Measurements from ENCODE around the gene WDTC1. TPM values are rescaled to one million over a fixed set of nuclear protein-coding genes. Genes with fewer than 3 reads are reported as not detected.
"Not testable (repeated sequence)": the region's sequence is repeated elsewhere in the genome, so short reads cannot be mapped to it uniquely, and the experiment has no call there.

WDTC1 gene, protein sequence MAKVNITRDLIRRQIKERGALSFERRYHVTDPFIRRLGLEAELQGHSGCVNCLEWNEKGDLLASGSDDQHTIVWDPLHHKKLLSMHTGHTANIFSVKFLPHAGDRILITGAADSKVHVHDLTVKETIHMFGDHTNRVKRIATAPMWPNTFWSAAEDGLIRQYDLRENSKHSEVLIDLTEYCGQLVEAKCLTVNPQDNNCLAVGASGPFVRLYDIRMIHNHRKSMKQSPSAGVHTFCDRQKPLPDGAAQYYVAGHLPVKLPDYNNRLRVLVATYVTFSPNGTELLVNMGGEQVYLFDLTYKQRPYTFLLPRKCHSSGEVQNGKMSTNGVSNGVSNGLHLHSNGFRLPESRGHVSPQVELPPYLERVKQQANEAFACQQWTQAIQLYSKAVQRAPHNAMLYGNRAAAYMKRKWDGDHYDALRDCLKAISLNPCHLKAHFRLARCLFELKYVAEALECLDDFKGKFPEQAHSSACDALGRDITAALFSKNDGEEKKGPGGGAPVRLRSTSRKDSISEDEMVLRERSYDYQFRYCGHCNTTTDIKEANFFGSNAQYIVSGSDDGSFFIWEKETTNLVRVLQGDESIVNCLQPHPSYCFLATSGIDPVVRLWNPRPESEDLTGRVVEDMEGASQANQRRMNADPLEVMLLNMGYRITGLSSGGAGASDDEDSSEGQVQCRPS
- polyA plus RNA-seq (2013, experiment 1 of 2), result 14.6 TPM
- 17.8 TPM for polyA plus RNA-seq (2013, experiment 2 of 2)

DNA sequence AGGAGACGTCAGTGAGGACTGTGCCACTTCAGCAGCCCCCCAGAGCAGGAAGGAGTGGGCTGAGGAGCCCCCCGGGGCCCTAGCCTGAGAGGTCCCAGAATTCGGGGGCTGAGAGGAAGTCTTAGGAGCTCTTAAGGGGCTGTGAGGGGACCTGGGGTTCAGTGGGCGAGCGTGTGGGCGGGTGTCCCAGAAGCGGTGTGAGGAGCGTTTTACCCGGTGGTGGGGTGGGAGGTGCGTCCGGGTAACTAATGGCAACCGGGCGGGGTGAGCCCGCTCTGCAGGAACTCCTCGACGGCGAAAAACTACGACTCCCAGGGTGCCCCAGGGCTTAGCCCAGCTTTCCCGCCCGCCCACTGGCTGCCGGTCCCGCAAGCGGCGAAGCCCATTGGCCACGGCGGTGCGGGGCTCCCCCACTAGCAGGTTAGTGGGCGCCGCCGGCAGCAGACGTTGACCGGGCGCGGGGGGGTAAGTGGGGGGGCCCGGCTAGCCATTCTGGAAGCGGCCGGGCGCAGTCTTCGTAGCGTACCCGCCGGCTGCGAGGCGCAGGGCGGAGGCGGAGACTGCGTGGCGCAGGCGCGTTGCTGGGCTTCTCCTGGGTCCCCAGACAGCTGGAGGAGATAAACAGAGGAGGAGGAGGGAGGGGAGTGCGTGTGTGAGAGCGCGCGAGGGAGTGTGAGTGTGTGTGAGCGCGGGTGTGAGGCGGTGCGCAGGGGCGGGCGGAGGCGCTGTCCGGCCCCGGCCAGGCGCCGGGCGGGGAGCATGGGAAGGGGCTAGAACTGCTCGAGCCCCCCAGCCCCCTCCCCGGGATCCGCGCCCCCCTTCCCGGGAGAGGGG is at the start of gene WDTC1:
Gene WDTC1 (plus strand): TSS at position 584 of the 834 bp plus-strand sequence. CDS start 26,423 bp downstream, outside the sequence.
- Histone ChIP-seq H3K9ac (ENCODE audit: low read depth, low read length) (no peak within 1 kb of the TSS), H3K27ac (ENCODE audit: low read depth, low read length) (no peak within 1 kb of the TSS), H3K4me3 (ENCODE audit: low read length) (peak within 1 kb of the TSS; percentile 80), H3K27me3 (ENCODE audit: insufficient read depth, low read length) (no peaks in the 10 kb centered on the region), H3K4me1 (ENCODE audit: insufficient read depth, low read length) (peaks cover 13% of the 10 kb centered on the region), H3K9me3 (ENCODE audit: insufficient read depth, low read depth, low read length) (no peaks in the 10 kb centered on the region), H3K36me3 (ENCODE audit: insufficient read depth, low read length) (no peaks in the 10 kb centered on the region)
- 2% methylated on average over 69 of the region's 71 CpGs for WGBS

DNA sequence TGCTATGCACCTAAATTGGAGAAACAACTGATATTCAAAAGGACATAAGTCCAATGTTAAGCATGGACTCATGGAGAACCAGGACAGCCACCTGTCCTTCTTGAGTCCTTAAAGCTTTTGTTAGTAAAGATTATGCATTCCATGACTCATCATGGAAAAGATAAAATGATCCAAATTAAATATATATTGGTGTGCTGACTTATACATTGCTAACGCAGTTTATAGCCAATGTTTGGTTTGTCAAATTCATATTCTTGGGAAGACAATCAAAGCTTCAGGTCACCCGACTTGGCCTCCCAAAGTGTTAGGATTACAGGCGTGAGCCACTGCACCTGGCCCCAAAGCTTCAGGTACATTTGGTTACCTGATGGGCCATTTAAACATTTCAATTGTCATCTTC is 49.8 kb upstream of the WDTC1 start:
- not testable (repeated sequence) for H3K36me3 ChIP-seq (ENCODE audit: insufficient read depth, low read length); H3K4me1 ChIP-seq (ENCODE audit: insufficient read depth, low read length); H3K27ac ChIP-seq (ENCODE audit: low read depth, low read length); H3K4me3 ChIP-seq (ENCODE audit: low read length); H3K27me3 ChIP-seq (ENCODE audit: insufficient read depth, low read length); H3K9ac ChIP-seq (ENCODE audit: low read depth, low read length)
- peaks cover 42% of the 10 kb centered on the region for H3K9me3 ChIP-seq (ENCODE audit: insufficient read depth, low read depth, low read length)
- WGBS, result 88% methylated on average over 3 of the region's 3 CpGs

DNA sequence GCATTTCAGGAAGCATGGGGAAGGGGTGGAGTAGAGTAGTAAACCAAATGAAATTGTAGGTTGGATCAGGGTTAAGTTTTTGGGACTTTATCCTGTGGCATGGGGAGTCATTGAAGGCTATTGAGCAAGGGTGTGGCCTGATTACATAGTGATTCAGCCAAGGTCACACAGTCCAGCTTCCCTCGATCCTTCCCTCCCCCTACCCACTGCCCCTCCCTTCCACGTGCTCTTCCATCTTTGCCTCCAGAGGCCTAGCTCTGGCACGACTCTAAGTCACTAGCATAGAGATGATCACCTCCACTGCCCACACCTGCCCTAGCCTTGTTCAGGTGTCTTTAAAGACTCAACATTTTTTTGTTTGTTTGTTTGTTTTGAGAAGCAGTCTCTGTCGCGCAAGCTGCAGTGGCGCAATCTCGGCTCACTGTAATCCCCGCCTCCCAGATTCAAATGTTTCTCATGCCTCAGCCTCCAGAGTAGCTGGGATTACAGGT is 42.3 kb upstream of the WDTC1 start:
- 88% methylated on average over 8 of the region's 8 CpGs for WGBS
- Histone ChIP-seq H3K4me3 (ENCODE audit: low read length) (no peak overlapping the region), H3K27ac (ENCODE audit: low read depth, low read length) (no peak overlapping the region), H3K9me3 (ENCODE audit: insufficient read depth, low read depth, low read length) (no peaks in the 10 kb centered on the region), H3K9ac (ENCODE audit: low read depth, low read length) (no peak overlapping the region), H3K27me3 (ENCODE audit: insufficient read depth, low read length) (no peaks in the 10 kb centered on the region), H3K36me3 (ENCODE audit: insufficient read depth, low read length) (no peaks in the 10 kb centered on the region), H3K4me1 (ENCODE audit: insufficient read depth, low read length) (no peaks in the 10 kb centered on the region)

DNA sequence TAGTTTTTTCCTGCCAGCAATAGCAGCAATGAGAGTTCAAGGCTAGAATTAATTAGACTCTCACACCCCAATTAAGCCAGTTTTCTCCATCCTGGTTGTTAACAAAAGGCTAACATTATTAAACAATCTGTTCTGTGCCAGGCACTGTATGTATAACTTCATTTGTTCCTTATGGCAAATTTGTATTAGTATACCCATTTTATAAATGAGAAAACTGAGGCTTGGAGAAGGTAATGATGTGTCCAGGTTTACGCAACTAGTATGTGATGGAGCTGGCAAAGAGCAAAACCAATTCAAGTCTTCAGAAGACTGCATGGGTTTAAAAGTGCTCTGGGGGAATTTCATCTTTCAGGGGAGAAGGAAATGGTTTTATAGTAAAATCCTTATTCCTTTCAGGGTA is 41.2 kb upstream of the WDTC1 start:
- no peaks in the 10 kb centered on the region for H3K4me1 ChIP-seq (ENCODE audit: insufficient read depth, low read length)
- WGBS, result 100% methylated on average over 1 of the region's 1 CpG
- H3K27ac ChIP-seq (ENCODE audit: low read depth, low read length), result no peak overlapping the region
- H3K4me3 ChIP-seq (ENCODE audit: low read length), result no peak overlapping the region
- H3K9me3 ChIP-seq (ENCODE audit: insufficient read depth, low read depth, low read length), result no peaks in the 10 kb centered on the region
- H3K9ac ChIP-seq (ENCODE audit: low read depth, low read length), result no peak overlapping the region
- H3K27me3 ChIP-seq (ENCODE audit: insufficient read depth, low read length), result no peaks in the 10 kb centered on the region
- H3K36me3 ChIP-seq (ENCODE audit: insufficient read depth, low read length), result no peaks in the 10 kb centered on the region

DNA sequence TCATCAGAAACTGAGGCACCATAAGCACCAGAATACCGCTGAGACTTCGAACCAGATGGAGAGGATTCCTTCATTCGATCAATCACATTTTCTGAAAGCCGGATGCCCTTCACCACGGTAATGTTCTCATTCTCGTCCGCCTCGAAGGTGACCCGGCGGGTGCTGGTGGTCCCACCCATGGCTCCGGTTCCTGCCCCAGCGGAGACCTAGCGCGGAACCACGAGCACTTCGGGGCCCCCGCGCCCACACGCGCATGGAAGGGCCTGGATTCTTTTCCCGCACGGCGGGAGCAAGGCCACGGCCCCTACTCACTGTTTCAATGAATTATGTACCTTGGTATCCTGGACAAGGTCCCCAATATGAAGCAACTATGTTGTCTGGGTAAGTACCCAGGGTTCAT is 33.1 kb upstream of the WDTC1 start:
- 96% methylated on average over 24 of the region's 24 CpGs for WGBS
- Histone ChIP-seq H3K9me3 (ENCODE audit: insufficient read depth, low read depth, low read length) (no peaks in the 10 kb centered on the region), H3K9ac (ENCODE audit: low read depth, low read length) (no peak overlapping the region), H3K4me3 (ENCODE audit: low read length) (no peak overlapping the region), H3K27me3 (ENCODE audit: insufficient read depth, low read length) (no peaks in the 10 kb centered on the region), H3K36me3 (ENCODE audit: insufficient read depth, low read length) (no peaks in the 10 kb centered on the region), H3K27ac (ENCODE audit: low read depth, low read length) (no peak overlapping the region), H3K4me1 (ENCODE audit: insufficient read depth, low read length) (no peaks in the 10 kb centered on the region)

DNA sequence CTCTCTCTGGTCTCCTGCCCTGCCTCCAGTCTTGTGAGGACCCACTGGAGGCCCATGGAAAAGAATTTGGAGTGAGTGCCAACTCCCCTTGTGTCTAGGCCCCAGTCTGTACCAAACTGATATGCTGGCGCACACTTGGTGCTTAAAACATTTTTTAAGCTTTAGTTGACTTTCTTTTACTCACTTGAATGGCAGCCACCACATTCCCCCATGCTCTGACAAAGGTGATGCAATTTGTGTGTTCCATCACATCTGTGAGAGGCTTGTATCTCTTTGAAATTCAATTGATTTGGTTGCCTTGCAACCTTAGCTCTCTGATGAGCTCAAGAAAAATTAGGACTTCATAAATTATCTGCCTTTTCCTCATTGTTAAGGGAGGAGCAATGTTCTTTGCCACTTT is 30.5 kb upstream of the WDTC1 start:
- Histone ChIP-seq H3K9ac (ENCODE audit: low read depth, low read length) (no peak overlapping the region), H3K27me3 (ENCODE audit: insufficient read depth, low read length) (no peaks in the 10 kb centered on the region), H3K4me1 (ENCODE audit: insufficient read depth, low read length) (no peaks in the 10 kb centered on the region), H3K36me3 (ENCODE audit: insufficient read depth, low read length) (no peaks in the 10 kb centered on the region), H3K9me3 (ENCODE audit: insufficient read depth, low read depth, low read length) (no peaks in the 10 kb centered on the region), H3K4me3 (ENCODE audit: low read length) (no peak overlapping the region), H3K27ac (ENCODE audit: low read depth, low read length) (no peak overlapping the region)
- WGBS, result 92% methylated on average over 1 of the region's 1 CpG

DNA sequence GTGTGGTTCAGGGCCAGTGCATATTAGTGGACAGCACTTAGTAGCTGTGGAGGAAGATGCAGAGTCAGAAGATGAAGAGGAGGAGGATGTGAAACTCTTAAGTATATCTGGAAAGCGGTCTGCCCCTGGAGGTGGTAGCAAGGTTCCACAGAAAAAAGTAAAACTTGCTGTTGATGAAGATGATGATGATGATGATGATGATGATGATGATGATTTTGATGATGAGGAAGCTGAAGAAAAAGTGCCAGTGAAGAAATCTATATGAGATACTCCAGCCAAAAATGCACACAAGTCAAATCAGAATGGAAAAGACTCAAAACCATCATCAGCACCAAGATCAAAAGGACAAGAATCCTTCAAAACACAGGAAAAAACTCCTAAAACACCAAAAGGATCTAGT is 27.2 kb upstream of the WDTC1 start:
- not testable (repeated sequence) for H3K9ac ChIP-seq (ENCODE audit: low read depth, low read length); H3K27me3 ChIP-seq (ENCODE audit: insufficient read depth, low read length); H3K9me3 ChIP-seq (ENCODE audit: insufficient read depth, low read depth, low read length); H3K4me1 ChIP-seq (ENCODE audit: insufficient read depth, low read length); H3K36me3 ChIP-seq (ENCODE audit: insufficient read depth, low read length); H3K27ac ChIP-seq (ENCODE audit: low read depth, low read length); H3K4me3 ChIP-seq (ENCODE audit: low read length)
- WGBS, result 93% methylated on average over 1 of the region's 1 CpG

DNA sequence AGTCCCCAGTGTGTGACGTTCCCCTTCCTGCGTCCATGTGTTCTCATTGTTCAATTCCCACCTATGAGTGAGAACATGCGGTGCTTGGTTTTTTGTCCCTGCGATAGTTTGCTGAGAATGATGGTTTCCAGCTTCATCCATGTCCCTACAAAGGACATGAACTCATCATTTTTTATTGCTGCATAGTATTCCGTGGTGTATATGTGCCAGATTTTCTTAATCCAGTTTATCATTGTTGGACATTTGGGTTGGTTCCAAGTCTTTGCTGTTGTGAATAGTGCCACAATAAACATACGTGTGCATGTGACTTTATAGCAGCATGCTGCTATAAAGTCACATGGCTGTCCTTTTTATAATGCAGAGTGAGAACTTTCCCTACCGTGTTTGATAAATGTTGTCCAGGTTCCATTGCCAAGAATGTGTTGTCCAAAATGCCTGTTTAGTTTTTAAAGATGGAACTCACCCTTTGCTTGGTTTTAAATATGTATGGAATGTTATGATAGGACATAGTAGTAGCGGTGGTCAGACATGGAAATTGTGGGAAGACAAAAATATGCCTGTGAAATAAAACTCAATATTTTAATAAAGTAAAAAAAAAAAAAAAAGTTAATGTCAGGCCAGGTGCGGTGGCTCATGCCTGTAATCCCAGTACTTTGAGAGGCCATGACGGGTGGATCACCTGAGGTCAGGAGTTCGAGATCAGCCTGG is 26.1 kb upstream of the WDTC1 start:
- not testable (repeated sequence) for H3K9me3 ChIP-seq (ENCODE audit: insufficient read depth, low read depth, low read length); H3K36me3 ChIP-seq (ENCODE audit: insufficient read depth, low read length); H3K27ac ChIP-seq (ENCODE audit: low read depth, low read length); H3K4me3 ChIP-seq (ENCODE audit: low read length); H3K4me1 ChIP-seq (ENCODE audit: insufficient read depth, low read length); H3K9ac ChIP-seq (ENCODE audit: low read depth, low read length); H3K27me3 ChIP-seq (ENCODE audit: insufficient read depth, low read length)
- 94% methylated on average over 11 of the region's 11 CpGs for WGBS

DNA sequence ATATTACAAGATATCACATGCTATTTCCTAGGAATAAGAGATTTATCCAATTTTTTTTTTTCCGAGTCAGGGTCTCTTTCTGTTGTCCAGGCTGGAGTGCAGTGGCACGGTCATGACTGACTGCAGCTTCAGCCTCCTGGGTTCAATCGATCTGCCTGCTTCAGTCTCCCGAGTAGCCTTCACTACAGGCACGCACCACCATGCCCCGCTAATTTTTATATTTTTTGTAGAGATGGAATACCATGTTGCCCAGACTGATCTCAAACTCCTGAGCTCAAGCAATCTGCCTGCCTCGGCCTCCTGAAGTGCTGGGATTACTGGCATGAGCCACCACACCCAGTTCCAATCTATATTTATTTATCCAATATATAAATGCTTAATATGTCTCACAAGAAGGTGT is 18.0 kb upstream of the WDTC1 start:
- H3K9me3 ChIP-seq (ENCODE audit: insufficient read depth, low read depth, low read length), result no peaks in the 10 kb centered on the region
- H3K4me1 ChIP-seq (ENCODE audit: insufficient read depth, low read length), result no peaks in the 10 kb centered on the region
- WGBS, result 93% methylated on average over 7 of the region's 7 CpGs
- no peaks in the 10 kb centered on the region for H3K36me3 ChIP-seq (ENCODE audit: insufficient read depth, low read length)
- H3K27me3 ChIP-seq (ENCODE audit: insufficient read depth, low read length), result no peaks in the 10 kb centered on the region
- no peak overlapping the region for H3K27ac ChIP-seq (ENCODE audit: low read depth, low read length)
- H3K9ac ChIP-seq (ENCODE audit: low read depth, low read length), result no peak overlapping the region
- H3K4me3 ChIP-seq (ENCODE audit: low read length), result no peak overlapping the region

DNA sequence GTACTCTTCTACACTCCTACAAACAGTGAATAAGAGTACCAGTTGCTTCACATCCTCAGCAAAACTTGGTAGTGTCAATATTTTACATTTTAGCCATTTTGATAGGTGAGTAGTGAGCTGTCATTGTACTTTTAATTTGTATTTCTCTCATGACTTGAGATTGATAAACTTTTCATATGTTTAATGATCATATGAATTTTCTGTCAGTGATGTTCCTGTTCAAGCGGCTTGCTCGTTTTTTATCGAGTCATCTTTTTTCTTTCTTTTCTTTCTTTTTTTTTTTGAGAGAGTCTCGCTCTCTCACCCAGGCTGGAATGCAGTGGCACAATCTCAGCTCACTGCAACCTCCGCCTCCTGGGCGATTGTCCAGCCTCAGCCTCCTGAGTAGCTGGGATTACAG is 17.0 kb upstream of the WDTC1 start:
- WGBS, result 94% methylated on average over 6 of the region's 6 CpGs
- Histone ChIP-seq H3K27ac (ENCODE audit: low read depth, low read length) (no peak overlapping the region), H3K27me3 (ENCODE audit: insufficient read depth, low read length) (no peaks in the 10 kb centered on the region), H3K9me3 (ENCODE audit: insufficient read depth, low read depth, low read length) (no peaks in the 10 kb centered on the region), H3K4me1 (ENCODE audit: insufficient read depth, low read length) (no peaks in the 10 kb centered on the region), H3K4me3 (ENCODE audit: low read length) (no peak overlapping the region), H3K9ac (ENCODE audit: low read depth, low read length) (no peak overlapping the region), H3K36me3 (ENCODE audit: insufficient read depth, low read length) (no peaks in the 10 kb centered on the region)

Measured in HUES64 (cell line).